HL-60 (cell line): ENCODE data around the gene PIK3R1.

Experiments
- CTCF ChIP-seq: IDR thresholded peaks from one replicate; pipeline ENCODE4 v1.5.1; 2011; ENCODE audit warnings: low read length, control low read depth, inconsistent platforms; ENCODE audit not compliant: insufficient read depth
- GABPA ChIP-seq: IDR thresholded peaks from 2 replicates; pipeline ENCODE4 v1.6.1; 2012; ENCODE audit warnings: low read depth
- POLR2AphosphoS5 ChIP-seq: IDR thresholded peaks from 2 replicates; pipeline ENCODE4 v1.6.1; 2012; ENCODE audit warnings: low read depth
- REST ChIP-seq: IDR thresholded peaks from 2 replicates; pipeline ENCODE4 v1.6.1; 2012; ENCODE audit warnings: low read depth; ENCODE audit not compliant: insufficient replicate concordance

GRCh38 chr5:68290260-68290674, 74.7 kb downstream of the PIK3R1 start:
- no peak for TF ChIP-seq CTCF
- no peak for TF ChIP-seq POLR2AphosphoS5
- no peak for TF ChIP-seq REST
- no peak for TF ChIP-seq GABPA
